Mammary epithelial cell (primary cell): ENCODE measurements around the gene RAI2.

ENCODE experiments used
- EZH2 ChIP-seq: IDR thresholded peaks from 2 replicates; pipeline ENCODE4 v1.6.1; 2012; ENCODE audit warnings: low read length, inconsistent platforms, borderline replicate concordance
- TF ChIP-seq, protein P1 (sequence below), 2 donors: IDR thresholded peaks in 1 of 2; conservative IDR thresholded peaks in 1 of 2; 2 replicates each; pipeline ENCODE4 v1.5.1; 2011 to 2012; ENCODE audit warnings: inconsistent platforms in 2 of 2, low read length in 2 of 2, mild to moderate bottlenecking in 2 of 2, control low read depth in 1 of 2, low read depth in 1 of 2; ENCODE audit not compliant: insufficient read depth in 1 of 2; ENCODE audit errors: extremely low read depth in 1 of 2

GRCh38 chrX:17801431-17801830, 59.7 kb downstream of the RAI2 start:
- TF ChIP-seq, protein P1, sequence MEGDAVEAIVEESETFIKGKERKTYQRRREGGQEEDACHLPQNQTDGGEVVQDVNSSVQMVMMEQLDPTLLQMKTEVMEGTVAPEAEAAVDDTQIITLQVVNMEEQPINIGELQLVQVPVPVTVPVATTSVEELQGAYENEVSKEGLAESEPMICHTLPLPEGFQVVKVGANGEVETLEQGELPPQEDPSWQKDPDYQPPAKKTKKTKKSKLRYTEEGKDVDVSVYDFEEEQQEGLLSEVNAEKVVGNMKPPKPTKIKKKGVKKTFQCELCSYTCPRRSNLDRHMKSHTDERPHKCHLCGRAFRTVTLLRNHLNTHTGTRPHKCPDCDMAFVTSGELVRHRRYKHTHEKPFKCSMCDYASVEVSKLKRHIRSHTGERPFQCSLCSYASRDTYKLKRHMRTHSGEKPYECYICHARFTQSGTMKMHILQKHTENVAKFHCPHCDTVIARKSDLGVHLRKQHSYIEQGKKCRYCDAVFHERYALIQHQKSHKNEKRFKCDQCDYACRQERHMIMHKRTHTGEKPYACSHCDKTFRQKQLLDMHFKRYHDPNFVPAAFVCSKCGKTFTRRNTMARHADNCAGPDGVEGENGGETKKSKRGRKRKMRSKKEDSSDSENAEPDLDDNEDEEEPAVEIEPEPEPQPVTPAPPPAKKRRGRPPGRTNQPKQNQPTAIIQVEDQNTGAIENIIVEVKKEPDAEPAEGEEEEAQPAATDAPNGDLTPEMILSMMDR (conservative IDR thresholded peaks at IDR 0.05 in 1 of 2, IDR thresholded peaks at IDR 0.05 in 1 of 2; ENCODE audit: extremely low read depth in 1 of 2, insufficient read depth in 1 of 2, low read depth in 1 of 2, low read length in 2 of 2) = no peak
- TF ChIP-seq EZH2 = no peak
